ENCODE measurements around the gene JAM3. TPM values are rescaled to one million over a fixed set of nuclear protein-coding genes. Genes with fewer than 3 reads are reported as not detected.

JAM3 gene
- total and polyA plus RNA-seq, 9 of the 15 experiments (the other 6 are each of a cell fraction or from before 2014, with no cell fraction given): 0.22 to 0.76 (median 0.40) TPM

- WGBS (ENCODE audit: insufficient coverage, low coverage, missing lambda C conversion rate): 0% methylated on average over 1 of the region's 1 CpG
- Histone ChIP-seq H3K36me3 (ENCODE audit: control insufficient read depth, insufficient read depth, low read length) (no peaks in the 10 kb centered on the region), H3K9ac (ENCODE audit: insufficient read depth in 1 of 2, low read depth in 2 of 2, low read length in 2 of 2) (no peak overlapping the region), H3K4me1 (replicated peaks in 1 of 2; ENCODE audit: control insufficient read depth in 2 of 2, insufficient read depth in 2 of 2, low read length in 2 of 2) (peaks cover 0 to 6% of the 10 kb centered on the region in 2 experiments; a peak in 2 of 5 replicates), H3K79me2 (ENCODE audit: control insufficient read depth, insufficient read depth, low read length) (no peaks in the 10 kb centered on the region), H3K4me3 (no peak overlapping the region), H2AFZ (ENCODE audit: low read depth, low read length) (no peak overlapping the region), H3K4me2 (ENCODE audit: insufficient read depth, low read length) (no peak overlapping the region), H3K27ac (ENCODE audit: extremely low read depth, low read depth, low read length) (no peak overlapping the region), H3K9me3 (replicated peaks; ENCODE audit: control insufficient read depth, insufficient read depth, low read depth, low read length) (no peaks in the 10 kb centered on the region), H4K20me1 (replicated peaks; ENCODE audit: control insufficient read depth, insufficient read depth, low read length) (no peaks in the 10 kb centered on the region), H3K27me3 (ENCODE audit: control insufficient read depth in 2 of 2, insufficient read depth in 2 of 2, low read length in 2 of 2) (peaks cover 18 to 22% of the 10 kb centered on the region in 2 experiments), H3K9me1 (ENCODE audit: control insufficient read depth, insufficient read depth, low read length) (no peaks in the 10 kb centered on the region)
- intact Hi-C loops (cut with micrococcal nuclease) (no loop called here), in situ Hi-C loops (cut with MboI) (no loop called here)
- BruUV-seq (replicated peaks): no TSS peak
- ChIA-PET POLR2A (no interaction called here), CTCF (ENCODE audit: low intra/inter-chr PET ratio) (no interaction called here)
- DNase-seq (ENCODE audit: extremely low read depth in 1 of 4, low spot score in 3 of 4) (no peak), ATAC-seq (no peak), FAIRE-seq (no peak)
- TF ChIP-seq ZNF507 (tag; conservative IDR thresholded peaks at IDR 0.05) (no peak), STAG1 (CRISPR knock-in tag; IDR thresholded peaks at IDR 0.05; ENCODE audit: borderline replicate concordance) (no peak), ZNF408 (CRISPR knock-in tag; IDR thresholded peaks at IDR 0.05; ENCODE audit: low read depth) (no peak), ZNF445 (CRISPR knock-in tag; IDR thresholded peaks at IDR 0.05; ENCODE audit: low read depth) (no peak), CBFA2T2 (conservative IDR thresholded peaks at IDR 0.05) (no peak), SMAD2 (IDR thresholded peaks at IDR 0.05; ENCODE audit: low read depth, low read length) (no peak), MGA (IDR thresholded peaks at IDR 0.05) (no peak), MIER1 (IDR thresholded peaks at IDR 0.05; ENCODE audit: low read depth) (no peak), SIX5 (IDR thresholded peaks at IDR 0.05; ENCODE audit: borderline replicate concordance in 1 of 2, insufficient read depth in 1 of 2, low read depth in 1 of 2, low read length in 2 of 2) (no peak), NCOA1 (IDR thresholded peaks at IDR 0.05; ENCODE audit: low read depth) (no peak), MEF2D (tag; conservative IDR thresholded peaks at IDR 0.05; ENCODE audit: low read depth) (no peak), ZNF561 (CRISPR knock-in tag; conservative IDR thresholded peaks at IDR 0.05) (no peak)
Measured at GRCh38 chr11:134126217-134126822, 57.4 kb downstream of the JAM3 start.
